Suprapubic skin (tissue), 4 donors: ENCODE measurements around the gene C20orf141. TPM values are rescaled to one million over a fixed set of nuclear protein-coding genes. Genes with fewer than 3 reads are reported as not detected.

ENCODE experiments used
- DNase-seq, 2 donors: peaks; one replicate each; pipeline ENCODE4 v3.0.0-alpha.2; 2019; ENCODE audit warnings: low spot score in 2 of 2
- H3K27ac ChIP-seq: fragments of 200-600 bp; sonication (generic); one replicate; pipeline ENCODE4 v1.5.1; 2019
- H3K27me3 ChIP-seq: fragments of 200-600 bp; sonication (generic); one replicate; pipeline ENCODE4 v1.5.1; 2019
- H3K36me3 ChIP-seq: fragments of 200-600 bp; sonication (generic); one replicate; pipeline ENCODE4 v1.5.1; 2019
- H3K4me1 ChIP-seq: fragments of 200-600 bp; sonication (generic); one replicate; pipeline ENCODE4 v1.5.1; 2019
- H3K4me3 ChIP-seq: fragments of 200-600 bp; sonication (generic); one replicate; pipeline ENCODE4 v1.5.1; 2019; ENCODE audit warnings: mild to moderate bottlenecking
- H3K9me3 ChIP-seq: fragments of 200-600 bp; sonication (generic); one replicate; pipeline ENCODE4 v1.5.1; 2019
- CTCF ChIP-seq, 2 donors: fragments of 200-600 bp in 1 of 2; fragments of 450-650 bp in 1 of 2; sonication (generic) in 1 of 2; IDR thresholded peaks; one replicate each; pipeline ENCODE4 v1.5.1; 2016 to 2019; ENCODE audit warnings: antibody characterized with exemption in 2 of 2, mild to moderate bottlenecking in 1 of 2, moderate library complexity in 1 of 2
- EP300 ChIP-seq: sonication (generic); formaldehyde crosslinking; IDR thresholded peaks from one replicate; pipeline ENCODE4 v1.6.1; 2017; ENCODE audit warnings: antibody characterized with exemption
- POLR2A ChIP-seq, 2 donors: fragments of 450-650 bp; IDR thresholded peaks; one replicate each; pipeline ENCODE4 v1.6.1; 2017; ENCODE audit warnings: antibody characterized with exemption in 2 of 2, mild to moderate bottlenecking in 2 of 2, moderate library complexity in 2 of 2
- POLR2AphosphoS5 ChIP-seq, 3 donors: sonication (generic); formaldehyde crosslinking; IDR thresholded peaks; one replicate each; pipeline ENCODE4 v1.6.1; 2017; ENCODE audit warnings: antibody characterized with exemption in 3 of 3
- WGBS: methylation state at CpG from one replicate; pipeline ENCODE4 v1.1.5; 2018; 5-methylcytosine and 5-hydroxymethylcytosine counted together
- total RNA-seq, 4 donors: library from RNA; depleted of rRNA; stranded (reverse); fragments of >200 nt; gene quantifications; one replicate each; pipeline ENCODE4 v1.1.0, GENCODE V29; 2016

C20orf141 gene
- total RNA-seq, 4 donors from 2014 or later, result not detected

GRCh38 chr20:2839732-2840137 is 24.9 kb downstream of the C20orf141 start:
- H3K36me3 ChIP-seq, result peaks cover 12% of the 10 kb centered on the region
- TF ChIP-seq CTCF (IDR thresholded peaks at IDR 0.05) (no peak), POLR2A (IDR thresholded peaks at IDR 0.05) (no peak), POLR2AphosphoS5 (IDR thresholded peaks at IDR 0.05) (no peak), EP300 (no peak)
- no peak for DNase-seq
- no peaks in the 10 kb centered on the region for H3K9me3 ChIP-seq
- H3K4me3 ChIP-seq, result peak overlapping the region; percentile 96
- 82% methylated on average over 16 of the region's 21 CpGs for WGBS
- H3K27ac ChIP-seq, result peak overlapping the region; percentile 86
- peaks cover 20% of the 10 kb centered on the region for H3K4me1 ChIP-seq
- no peaks in the 10 kb centered on the region for H3K27me3 ChIP-seq

- 0% methylated on average over 3 of the region's 98 CpGs for WGBS
- peak; percentile 89 to 93 for DNase-seq
These were observed 25.6 kb downstream of the C20orf141 start, which contains the start of the genes PCED1A and VPS16 for GRCh38 chr20:2840138-2840966. PCED1A (minus strand) TSS chr20:2840655; CDS start chr20:2839912, 743 bp downstream. VPS16 (plus strand) TSS chr20:2840745; CDS start chr20:2840775, 30 bp downstream.

GRCh38 chr20:2840967-2841531 is 26.3 kb downstream of the C20orf141 start:
- peak overlapping the region; percentile 96 for H3K4me3 ChIP-seq
- H3K27me3 ChIP-seq, result no peaks in the 10 kb centered on the region
- DNase-seq, result peak; percentile 89 to 91
- H3K4me1 ChIP-seq, result peaks cover 20% of the 10 kb centered on the region
- peak overlapping the region; percentile 86 for H3K27ac ChIP-seq
- H3K36me3 ChIP-seq, result peaks cover 4% of the 10 kb centered on the region
- 11% methylated on average over 16 of the region's 33 CpGs for WGBS
- no peak for TF ChIP-seq CTCF (IDR thresholded peaks at IDR 0.05)
- TF ChIP-seq EP300, result no peak
- TF ChIP-seq POLR2A (IDR thresholded peaks at IDR 0.05), result no peak
- TF ChIP-seq POLR2AphosphoS5 (IDR thresholded peaks at IDR 0.05), result no peak
- H3K9me3 ChIP-seq, result no peaks in the 10 kb centered on the region

More at GRCh38 chr20:2840138-2840966, 25.6 kb downstream of the C20orf141 start, which contains the start of the genes PCED1A and VPS16:
- H3K27me3 ChIP-seq, result no peaks in the 10 kb centered on the region
- no peak for TF ChIP-seq CTCF (IDR thresholded peaks at IDR 0.05)
- peak; percentile 12 to 63 (median 55) for TF ChIP-seq POLR2AphosphoS5 (IDR thresholded peaks at IDR 0.05)
- peaks cover 10% of the 10 kb centered on the region for H3K36me3 ChIP-seq
- H3K4me3 ChIP-seq, result peak within 1 kb of the TSS; percentile 96
- no peaks in the 10 kb centered on the region for H3K9me3 ChIP-seq
- peak within 1 kb of the TSS; percentile 86 for H3K27ac ChIP-seq
- peaks cover 20% of the 10 kb centered on the region for H3K4me1 ChIP-seq

GRCh38 chr20:2845607-2846006 is 30.8 kb downstream of the C20orf141 start:
- no peak overlapping the region for H3K4me3 ChIP-seq
- no peaks in the 10 kb centered on the region for H3K27me3 ChIP-seq
- no peaks in the 10 kb centered on the region for H3K9me3 ChIP-seq
- TF ChIP-seq POLR2AphosphoS5 (IDR thresholded peaks at IDR 0.05) (no peak), EP300 (no peak), POLR2A (IDR thresholded peaks at IDR 0.05) (no peak), CTCF (IDR thresholded peaks at IDR 0.05) (no peak)
- 93% methylated on average over 2 of the region's 2 CpGs for WGBS
- DNase-seq, result no peak
- peaks cover 10% of the 10 kb centered on the region for H3K4me1 ChIP-seq
- H3K27ac ChIP-seq, result no peak overlapping the region
- H3K36me3 ChIP-seq, result no peaks in the 10 kb centered on the region

GRCh38 chr20:2846698-2847097 is 31.9 kb downstream of the C20orf141 start:
- Histone ChIP-seq H3K9me3 (no peaks in the 10 kb centered on the region), H3K27ac (no peak overlapping the region), H3K27me3 (no peaks in the 10 kb centered on the region), H3K36me3 (no peaks in the 10 kb centered on the region), H3K4me3 (no peak overlapping the region), H3K4me1 (peaks cover 2% of the 10 kb centered on the region)
- DNase-seq, result no peak
- no peak for TF ChIP-seq POLR2AphosphoS5 (IDR thresholded peaks at IDR 0.05)
- no peak for TF ChIP-seq EP300
- no peak for TF ChIP-seq POLR2A (IDR thresholded peaks at IDR 0.05)
- no peak for TF ChIP-seq CTCF (IDR thresholded peaks at IDR 0.05)
- WGBS, result 80% methylated on average over 5 of the region's 5 CpGs
